Lower lobe of right lung (tissue), 2 donors: ENCODE results near the gene CDH23. TPM values are rescaled to one million over a fixed set of nuclear protein-coding genes. Genes with fewer than 3 reads are reported as not detected.

Experiments used
- ATAC-seq, 2 donors: fragments of 200-7000 bp; cut with Tn5 transposase; one replicate each; pipeline ENCODE4 v1.9.1; 2020 to 2022; ENCODE audit warnings: mild to moderate bottlenecking in 2 of 2, moderate library complexity in 2 of 2
- DNase-seq: peaks from one replicate; pipeline ENCODE4 v3.0.0-alpha.2; 2020
- H3K27ac ChIP-seq: fragments of 200-600 bp; one replicate; pipeline ENCODE4 v1.8.0; 2022
- H3K27me3 ChIP-seq: fragments of 200-600 bp; one replicate; pipeline ENCODE4 v1.8.0; 2022; ENCODE audit warnings: low read depth
- H3K36me3 ChIP-seq: fragments of 200-600 bp; one replicate; pipeline ENCODE4 v1.8.0; 2022; ENCODE audit warnings: mild to moderate bottlenecking
- H3K4me1 ChIP-seq: fragments of 200-600 bp; one replicate; pipeline ENCODE4 v1.8.0; 2022
- H3K4me3 ChIP-seq: fragments of 200-600 bp; one replicate; pipeline ENCODE4 v1.8.0; 2022; ENCODE audit warnings: mild to moderate bottlenecking
- H3K9me3 ChIP-seq: fragments of 200-600 bp; one replicate; pipeline ENCODE4 v1.8.0; 2022
- CTCF ChIP-seq: fragments of 200-600 bp; IDR thresholded peaks from one replicate; pipeline ENCODE4 v1.8.0; 2022; ENCODE audit warnings: antibody characterized with exemption, mild to moderate bottlenecking
- intact Hi-C: fragments of 100-400 bp; cut with DNase I; formaldehyde crosslinking; loops from one replicate; pipeline ENCODE4 v1.11.0; 2022
- total RNA-seq: library from RNA; stranded (reverse); fragmentation: NEBNext Ultra II Directional; extraction: Animal tissue kit (Norgen Biotek cat#: 25700); gene quantifications from one replicate; pipeline ENCODE4 v1.2.1, GENCODE V29; 2021
- donor health status: DM: no; HTN: yes; CAD: no; lungs with severe emphysema.

CDH23 gene
- total RNA-seq, 1 donor from 2014 or later = 9.4 TPM

- no peak for TF ChIP-seq CTCF
- intact Hi-C loops = no loop called here
- peaks cover 3% of the 10 kb centered on the region for H3K4me1 ChIP-seq
- H3K9me3 ChIP-seq = no peaks in the 10 kb centered on the region
- ATAC-seq (no peak), DNase-seq (no peak)
- no peaks in the 10 kb centered on the region for H3K36me3 ChIP-seq
- no peak overlapping the region for H3K27ac ChIP-seq
- no peak overlapping the region for H3K4me3 ChIP-seq
- H3K27me3 ChIP-seq = no peaks in the 10 kb centered on the region
Observed at GRCh38 chr10:71429929-71430328, 33.2 kb downstream of the CDH23 start.

GRCh38 chr10:71431239-71432100 lies 34.8 kb downstream of the CDH23 start:
- TF ChIP-seq CTCF = no peak
- Histone ChIP-seq H3K27ac (no peak overlapping the region), H3K36me3 (no peaks in the 10 kb centered on the region), H3K4me1 (peaks cover 15% of the 10 kb centered on the region), H3K4me3 (no peak overlapping the region), H3K27me3 (no peaks in the 10 kb centered on the region), H3K9me3 (no peaks in the 10 kb centered on the region)
- no peak for DNase-seq
- ATAC-seq = no peak
- intact Hi-C loops = no loop called here

- Histone ChIP-seq H3K27ac (no peak overlapping the region), H3K36me3 (no peaks in the 10 kb centered on the region), H3K27me3 (no peaks in the 10 kb centered on the region), H3K4me3 (no peak overlapping the region), H3K9me3 (no peaks in the 10 kb centered on the region), H3K4me1 (peaks cover 15% of the 10 kb centered on the region)
- no peak for TF ChIP-seq CTCF
- ATAC-seq (no peak), DNase-seq (no peak)
- intact Hi-C loops = no loop called here
Observed at GRCh38 chr10:71432101-71432905, 35.6 kb downstream of the CDH23 start.

GRCh38 chr10:71432956-71433767 lies 36.4 kb downstream of the CDH23 start:
- no peak for DNase-seq

More at GRCh38 chr10:71432956-71433767, 36.4 kb downstream of the CDH23 start:
- no peak for TF ChIP-seq CTCF
- H3K36me3 ChIP-seq = no peaks in the 10 kb centered on the region
- no peak overlapping the region for H3K27ac ChIP-seq
- intact Hi-C loops = no loop called here
- H3K4me3 ChIP-seq = no peak overlapping the region
- no peaks in the 10 kb centered on the region for H3K27me3 ChIP-seq
- ATAC-seq = no peak
- peaks cover 15% of the 10 kb centered on the region for H3K4me1 ChIP-seq
- no peaks in the 10 kb centered on the region for H3K9me3 ChIP-seq
